Panc1 (cell line): ENCODE measurements around the gene CFAP69. TPM values are rescaled to one million over a fixed set of nuclear protein-coding genes. Genes with fewer than 3 reads are reported as not detected.

Source experiments
- ATAC-seq: fragments of 200-7000 bp; cut with Tn5 transposase; 2 replicates; pipeline ENCODE4 v1.9.1; 2020; ENCODE audit warnings: mild to moderate bottlenecking, moderate library complexity
- BruUV-seq: library from RNA; stranded (reverse); fragments of 400-500 nt; replicated peaks from 2 replicates; lab custom pipeline; 2021; lab: Mats Ljungman, UMichigan
- CTCF ChIA-PET: fragments of 300-600 bp; sonication (Branson Sonifier 250); formaldehyde crosslinking; loops from one replicate; lab custom pipeline; 2022; ENCODE audit warnings: antibody characterized with exemption; lab: Charles Lee
- POLR2A ChIA-PET: fragments of 300-600 bp; sonication (Branson Sonifier 250); formaldehyde crosslinking; loops from one replicate; lab custom pipeline; 2022; ENCODE audit warnings: antibody characterized with exemption; lab: Charles Lee
- DNase-seq: peaks from one replicate; pipeline ENCODE4 v3.0.0-alpha.2; 2010; ENCODE audit warnings: low read depth, low spot score
- H3K27ac ChIP-seq: 2 replicates; pipeline ENCODE4 v1.5.1; 2011; ENCODE audit warnings: mild to moderate bottlenecking, low read length, inconsistent platforms
- H3K27me3 ChIP-seq: fragments of 200-500 bp; sonication (Bioruptor generic); 2 replicates; pipeline ENCODE4 v1.6.0; 2014; ENCODE audit warnings: low read length, inconsistent platforms; ENCODE audit not compliant: control insufficient read depth, insufficient read depth
- H3K36me3 ChIP-seq: fragments of 200-500 bp; sonication (Bioruptor generic); 2 replicates; pipeline ENCODE4 v1.5.1; 2014; ENCODE audit warnings: inconsistent platforms, mild to moderate bottlenecking, low read length, moderate library complexity; ENCODE audit not compliant: control insufficient read depth, insufficient read depth
- H3K4me1 ChIP-seq: 2 replicates; pipeline ENCODE4 v1.5.1; 2011; ENCODE audit warnings: inconsistent platforms, mild to moderate bottlenecking, low read length, moderate library complexity; ENCODE audit not compliant: control insufficient read depth, insufficient read depth
- H3K4me3 ChIP-seq, 2 experiments: 2 replicates each; pipeline ENCODE4 v1.5.1; 2011 to 2012; ENCODE audit warnings: low read depth in 2 of 2, low read length in 2 of 2, mild to moderate bottlenecking in 2 of 2, inconsistent platforms in 1 of 2, moderate library complexity in 1 of 2
- H3K9me3 ChIP-seq: fragments of 200-500 bp; sonication (Bioruptor generic); 2 replicates; pipeline ENCODE4 v1.5.1; 2014; ENCODE audit warnings: low read depth, mild to moderate bottlenecking, inconsistent platforms, low read length, moderate library complexity; ENCODE audit not compliant: control insufficient read depth, insufficient read depth
- CTCF ChIP-seq: fragments of 450-650 bp; IDR thresholded peaks from 2 replicates; pipeline ENCODE4 v1.5.1; 2017; ENCODE audit warnings: mild to moderate bottlenecking
- POLR2AphosphoS5 ChIP-seq: IDR thresholded peaks from 2 replicates; pipeline ENCODE4 v1.6.1; 2012; ENCODE audit warnings: mild to moderate bottlenecking, low read depth, low read length, moderate library complexity
- REST ChIP-seq, 2 experiments: IDR thresholded peaks; 2 replicates each; pipeline ENCODE4 v1.6.1; 2011 to 2012; ENCODE audit warnings: low read depth in 2 of 2, control low read depth in 1 of 2, low read length in 1 of 2, mild to moderate bottlenecking in 1 of 2, moderate library complexity in 1 of 2; ENCODE audit not compliant: insufficient read depth in 1 of 2
- SIN3A ChIP-seq: IDR thresholded peaks from 2 replicates; pipeline ENCODE4 v1.6.1; 2012; ENCODE audit warnings: low read depth, mild to moderate bottlenecking, low read length, moderate library complexity, borderline replicate concordance; ENCODE audit not compliant: insufficient read depth
- TCF7L2 ChIP-seq: IDR thresholded peaks from 2 replicates; pipeline ENCODE4 v1.6.1; 2011; ENCODE audit warnings: mild to moderate bottlenecking, low read depth, low read length, inconsistent platforms
- in situ Hi-C: cut with HindIII; loops from 2 replicates; pipeline ENCODE4 v1.10.0; 2016; ENCODE audit warnings: low sequenced_read_pairs, low pct_unique_long_range_greater_than_20kb
- intact Hi-C: fragments of 100-400 bp; cut with micrococcal nuclease; formaldehyde crosslinking; loops from one replicate; pipeline ENCODE4 v1.10.0; 2022; ENCODE audit not compliant: unreplicated experiment
- total RNA-seq: library from RNA; stranded (reverse); gene quantifications from one replicate; pipeline ENCODE4 v1.2.1, GENCODE V29; 2021; ENCODE audit not compliant: unreplicated experiment

Gene CFAP69
- total RNA-seq, 1 experiment from 2014 or later = 0.51 TPM

GRCh38 chr7:90246171-90246570, 1.2 kb downstream of the CFAP69 start:
- H3K4me1 ChIP-seq = peaks cover 14% of the 10 kb centered on the region
- no peak for ATAC-seq
- no peak for DNase-seq
- ChIA-PET POLR2A (no interaction called here), CTCF (no interaction called here)
- TF ChIP-seq REST (IDR thresholded peaks at IDR 0.05; ENCODE audit: insufficient read depth in 1 of 2, low read depth in 2 of 2, low read length in 1 of 2) = no peak
- no peak for TF ChIP-seq CTCF
- no peak for TF ChIP-seq SIN3A
- no peak for TF ChIP-seq POLR2AphosphoS5
- no peak for TF ChIP-seq TCF7L2
- H3K4me3 ChIP-seq = peak overlapping the region; percentile 85 to 87; a peak in 3 of 4 replicates
- BruUV-seq = no TSS peak
- no peaks in the 10 kb centered on the region for H3K27me3 ChIP-seq
- no peaks in the 10 kb centered on the region; the same call in 1 of the 2 replicates for H3K36me3 ChIP-seq
- no peak overlapping the region for H3K27ac ChIP-seq
- in situ Hi-C loops (no loop called here), intact Hi-C loops (no loop called here)
- no peaks in the 10 kb centered on the region for H3K9me3 ChIP-seq

GRCh38 chr7:90248706-90249105, 3.7 kb downstream of the CFAP69 start:
- POLR2A ChIA-PET = no interaction called here
- no peaks in the 10 kb centered on the region for H3K9me3 ChIP-seq
- CTCF ChIA-PET = no interaction called here
- no peak for TF ChIP-seq SIN3A
- TF ChIP-seq CTCF = no peak
- no peak for TF ChIP-seq TCF7L2
- TF ChIP-seq REST (IDR thresholded peaks at IDR 0.05; ENCODE audit: insufficient read depth in 1 of 2, low read depth in 2 of 2, low read length in 1 of 2) = no peak
- TF ChIP-seq POLR2AphosphoS5 = no peak
- H3K36me3 ChIP-seq = no peaks in the 10 kb centered on the region; the same call in 1 of the 2 replicates
- ATAC-seq (no peak), DNase-seq (no peak)
- no peak overlapping the region for H3K27ac ChIP-seq
- no peaks in the 10 kb centered on the region for H3K27me3 ChIP-seq
- in situ Hi-C loops = no loop called here
- BruUV-seq = no TSS peak
- peaks cover 14% of the 10 kb centered on the region for H3K4me1 ChIP-seq
- H3K4me3 ChIP-seq = no peak overlapping the region
- intact Hi-C loops = no loop called here
